ENCODE measurements around the gene LYPD4. TPM values are rescaled to one million over a fixed set of nuclear protein-coding genes. Genes with fewer than 3 reads are reported as not detected.
"Not testable (repeated sequence)": the region's sequence is repeated elsewhere in the genome, so short reads cannot be mapped to it uniquely, and the experiment has no call there.

The LYPD4 gene
- total RNA-seq, 2 experiments from 2014 or later = not detected

DNA sequence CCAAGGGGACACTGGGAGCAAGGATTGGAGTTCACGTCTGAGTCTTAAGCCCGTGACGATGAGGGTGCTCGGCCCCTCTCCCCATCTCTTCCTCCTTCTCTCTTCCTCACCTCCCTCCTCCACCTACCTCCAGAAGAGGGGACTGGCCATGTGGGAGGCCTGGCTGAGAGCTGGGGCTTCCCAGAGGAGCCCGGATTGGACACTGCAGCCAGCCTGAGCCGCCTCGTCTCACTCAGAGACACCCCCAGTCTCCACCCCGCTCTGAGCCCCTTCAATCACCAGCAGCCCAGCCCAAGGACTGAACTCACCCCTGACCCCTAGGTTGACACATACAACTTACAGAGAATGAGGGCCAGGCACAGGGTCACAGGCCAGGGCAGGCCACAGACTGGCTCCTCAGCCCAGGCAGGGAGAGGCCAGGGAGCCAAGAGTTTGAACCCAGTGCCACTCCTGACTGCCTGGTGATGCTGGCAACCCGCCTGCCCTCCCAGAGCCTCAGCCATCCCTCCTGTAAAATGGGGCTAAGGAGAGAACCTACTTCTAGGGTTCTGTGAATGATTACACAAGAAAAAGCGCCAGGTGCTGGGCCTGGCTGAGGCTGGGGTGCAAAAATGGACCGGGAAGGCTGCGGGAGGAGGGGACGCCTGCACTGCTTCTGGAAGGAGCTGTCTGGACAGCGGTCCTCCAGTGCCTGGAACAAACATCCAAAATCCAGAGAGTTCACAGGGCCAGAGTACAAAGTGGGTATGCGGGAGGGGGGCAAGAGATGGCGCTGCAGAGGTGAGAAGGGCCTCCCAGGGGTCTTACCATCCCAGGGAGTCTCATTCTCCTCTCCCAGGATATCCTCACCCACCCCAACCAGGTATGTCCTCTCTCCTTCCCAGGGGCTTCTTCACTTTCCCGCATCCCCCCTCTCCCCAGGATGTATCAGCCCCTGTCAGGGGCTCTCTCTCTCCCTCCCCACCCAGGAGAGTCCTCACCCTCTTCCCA, 33.7 kb upstream of the LYPD4 start:
- CTCF ChIA-PET (ENCODE audit: unreplicated experiment) = interaction anchor here (0.6 to 0.9 kb wide), 2 partner anchors 67 to 1101 kb away, joined by 3 read pairs; no protein-coding TSS in a partner anchor
- intact Hi-C loops (cut with micrococcal nuclease; ENCODE audit: unreplicated experiment) = loop anchor here (1.0 to 2.0 kb wide), 2 partner anchors 8 to 67 kb away; no protein-coding TSS in a partner anchor
- no peak overlapping the region for H2AFZ ChIP-seq (ENCODE audit: low read length)
- no peaks in the 10 kb centered on the region for H3K9me2 ChIP-seq (ENCODE audit: insufficient read depth, low read length)
- H3K4me1 ChIP-seq (ENCODE audit: insufficient read depth, low read length, poor library complexity, severe bottlenecking) = peaks cover 69% of the 10 kb centered on the region
- DNase-seq (ENCODE audit: low spot score) = no peak
- peak overlapping the region; percentile 93 for H3K4me3 ChIP-seq (ENCODE audit: low read depth, low read length, poor library complexity, severe bottlenecking)
- peaks cover 51% of the 10 kb centered on the region for H3K36me3 ChIP-seq (ENCODE audit: insufficient read depth, low read length)
- H3K79me2 ChIP-seq (ENCODE audit: insufficient read depth, low read depth, low read length) = peaks cover 32% of the 10 kb centered on the region
- POLR2A ChIA-PET = interaction anchor here (1.8 to 2.1 kb wide), 2 partner anchors 8 to 67 kb away, joined by 6 to 18 read pairs; no protein-coding TSS in a partner anchor
- H3K9me3 ChIP-seq (ENCODE audit: low read length) = no peaks in the 10 kb centered on the region
- H3K27ac ChIP-seq (ENCODE audit: low read depth, low read length, poor library complexity, severe bottlenecking) = peak overlapping the region; percentile 100
- TF ChIP-seq EZH2phosphoT487 (IDR thresholded peaks at IDR 0.05; ENCODE audit: borderline replicate concordance, low read depth, low read length) = no peak
- TF ChIP-seq, protein P1, sequence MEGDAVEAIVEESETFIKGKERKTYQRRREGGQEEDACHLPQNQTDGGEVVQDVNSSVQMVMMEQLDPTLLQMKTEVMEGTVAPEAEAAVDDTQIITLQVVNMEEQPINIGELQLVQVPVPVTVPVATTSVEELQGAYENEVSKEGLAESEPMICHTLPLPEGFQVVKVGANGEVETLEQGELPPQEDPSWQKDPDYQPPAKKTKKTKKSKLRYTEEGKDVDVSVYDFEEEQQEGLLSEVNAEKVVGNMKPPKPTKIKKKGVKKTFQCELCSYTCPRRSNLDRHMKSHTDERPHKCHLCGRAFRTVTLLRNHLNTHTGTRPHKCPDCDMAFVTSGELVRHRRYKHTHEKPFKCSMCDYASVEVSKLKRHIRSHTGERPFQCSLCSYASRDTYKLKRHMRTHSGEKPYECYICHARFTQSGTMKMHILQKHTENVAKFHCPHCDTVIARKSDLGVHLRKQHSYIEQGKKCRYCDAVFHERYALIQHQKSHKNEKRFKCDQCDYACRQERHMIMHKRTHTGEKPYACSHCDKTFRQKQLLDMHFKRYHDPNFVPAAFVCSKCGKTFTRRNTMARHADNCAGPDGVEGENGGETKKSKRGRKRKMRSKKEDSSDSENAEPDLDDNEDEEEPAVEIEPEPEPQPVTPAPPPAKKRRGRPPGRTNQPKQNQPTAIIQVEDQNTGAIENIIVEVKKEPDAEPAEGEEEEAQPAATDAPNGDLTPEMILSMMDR (conservative IDR thresholded peaks at IDR 0.05; ENCODE audit: low read length) = peak; percentile 63
- no peaks in the 10 kb centered on the region for H4K20me1 ChIP-seq (ENCODE audit: insufficient read depth, low read length)
- peak overlapping the region; percentile 99 for H3K4me2 ChIP-seq (ENCODE audit: low read length)
- no TSS peak for BruUV-seq (replicated peaks)

DNA sequence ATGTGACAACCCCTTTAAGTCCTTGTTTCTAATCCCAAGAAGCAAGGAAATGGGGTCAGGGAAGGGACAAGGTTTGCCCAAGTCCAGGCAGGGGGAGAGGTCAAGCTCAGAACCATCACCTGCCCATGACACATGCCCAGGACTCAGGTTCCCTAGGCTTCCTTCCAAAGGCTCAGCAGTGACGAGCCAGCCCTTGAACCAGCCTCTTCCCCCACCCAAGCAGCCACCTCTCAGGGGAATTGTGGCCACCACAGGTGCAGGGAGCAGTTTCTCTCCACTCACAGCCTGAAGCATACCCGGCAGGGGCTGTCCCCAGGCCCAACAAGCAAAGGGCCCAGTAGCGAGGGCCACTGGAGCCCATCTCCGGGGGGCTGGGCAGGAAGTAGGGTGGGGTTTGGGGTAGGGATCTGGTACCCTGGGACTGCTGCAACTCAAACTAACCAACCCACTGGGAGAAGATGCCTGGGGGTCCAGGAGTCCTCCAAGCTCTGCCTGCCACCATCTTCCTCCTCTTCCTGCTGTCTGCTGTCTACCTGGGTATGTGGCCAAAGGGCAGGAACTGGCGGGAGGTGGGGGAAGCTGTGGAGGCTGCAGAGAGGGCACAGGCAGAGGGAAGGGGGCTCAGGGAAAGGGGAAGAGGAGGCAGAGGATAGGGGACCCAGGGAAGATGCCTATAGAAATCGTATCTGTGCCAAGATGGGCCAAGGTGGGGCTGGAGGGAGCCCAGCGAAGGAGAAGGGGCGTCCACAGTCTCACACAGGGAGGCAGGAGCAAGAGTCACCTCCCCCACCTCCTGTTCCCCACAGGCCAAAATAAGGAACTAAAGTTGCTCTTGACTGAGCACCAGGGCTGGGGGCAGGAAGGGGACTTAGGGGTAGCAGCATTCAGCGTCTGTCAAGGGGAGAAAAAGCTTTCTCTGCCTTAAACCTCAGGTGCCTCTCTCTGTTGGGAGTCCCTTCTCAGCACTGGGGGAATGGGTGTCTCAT, 32.7 kb upstream of the LYPD4 start, which contains the start of gene CD79A:
CD79A (plus strand) TSS at position 433 of the 986 bp plus-strand sequence; CDS start at position 459, 26 bp downstream.
- Histone ChIP-seq H3K27ac (ENCODE audit: low read depth, low read length, poor library complexity, severe bottlenecking) (peak within 1 kb of the TSS; percentile 100), H2AFZ (ENCODE audit: low read length) (no peak within 1 kb of the TSS), H3K4me1 (ENCODE audit: insufficient read depth, low read length, poor library complexity, severe bottlenecking) (peaks cover 74% of the 10 kb centered on the region), H3K4me2 (ENCODE audit: low read length) (peak within 1 kb of the TSS; percentile 99), H3K79me2 (ENCODE audit: insufficient read depth, low read depth, low read length) (peaks cover 32% of the 10 kb centered on the region), H3K9me3 (ENCODE audit: low read length) (no peaks in the 10 kb centered on the region), H3K36me3 (ENCODE audit: insufficient read depth, low read length) (peaks cover 59% of the 10 kb centered on the region), H3K4me3 (ENCODE audit: low read depth, low read length, poor library complexity, severe bottlenecking) (peak within 1 kb of the TSS; percentile 93), H4K20me1 (ENCODE audit: insufficient read depth, low read length) (0 out of 2 replicates have a peak, but pooled peaks cover 4% of the 10 kb centered on the region), H3K9me2 (ENCODE audit: insufficient read depth, low read length) (no peaks in the 10 kb centered on the region)
- intact Hi-C loops (cut with micrococcal nuclease; ENCODE audit: unreplicated experiment) = loop anchor here (1.0 to 2.0 kb wide), 2 partner anchors 9 to 68 kb away; no protein-coding TSS in a partner anchor
- TF ChIP-seq EZH2phosphoT487 (IDR thresholded peaks at IDR 0.05; ENCODE audit: borderline replicate concordance, low read depth, low read length) = no peak
- BruUV-seq (replicated peaks) = TSS peak; percentile 4
- ChIA-PET POLR2A (interaction anchor here (0.6 to 2.1 kb wide), 9 partner anchors 9 to 1690 kb away, joined by 3 to 18 read pairs (median 4); no protein-coding TSS in a partner anchor), CTCF (ENCODE audit: unreplicated experiment) (interaction anchor here (0.6 to 0.9 kb wide), 2 partner anchors 68 to 1100 kb away, joined by 3 read pairs; no protein-coding TSS in a partner anchor)
- peak; percentile 99 for DNase-seq (ENCODE audit: low spot score)

DNA sequence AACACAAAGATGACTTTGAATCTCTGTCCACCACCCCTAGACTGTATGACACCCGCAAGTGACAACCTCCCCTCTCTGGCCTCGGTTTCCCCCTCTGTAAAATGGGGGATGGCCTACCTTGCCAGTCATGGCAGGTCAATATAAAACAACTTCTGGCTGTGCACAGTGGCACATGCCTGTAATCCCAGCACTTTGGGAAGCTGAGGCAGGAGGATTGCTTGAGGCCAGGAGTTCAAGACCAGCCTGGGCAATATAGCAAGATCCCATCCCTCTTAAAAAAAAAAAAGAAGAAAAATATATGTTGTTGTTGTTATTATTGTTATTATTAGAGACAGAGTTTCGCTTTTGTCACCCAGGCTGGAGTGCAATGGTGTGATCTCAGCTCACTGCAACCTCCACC, 31.5 kb upstream of the LYPD4 start:
- H3K9me3 ChIP-seq (ENCODE audit: low read length); BruUV-seq (replicated peaks); H2AFZ ChIP-seq (ENCODE audit: low read length); H4K20me1 ChIP-seq (ENCODE audit: insufficient read depth, low read length); CTCF ChIA-PET (ENCODE audit: unreplicated experiment); DNase-seq (ENCODE audit: low spot score); H3K9me2 ChIP-seq (ENCODE audit: insufficient read depth, low read length): not testable (repeated sequence)
- H3K27ac ChIP-seq (ENCODE audit: low read depth, low read length, poor library complexity, severe bottlenecking) = peak overlapping the region; percentile 100
- H3K4me3 ChIP-seq (ENCODE audit: low read depth, low read length, poor library complexity, severe bottlenecking) = peak overlapping the region; percentile 93
- peaks cover 32% of the 10 kb centered on the region for H3K79me2 ChIP-seq (ENCODE audit: insufficient read depth, low read depth, low read length)
- intact Hi-C loops (cut with micrococcal nuclease; ENCODE audit: unreplicated experiment) = loop anchor here (2.0 kb wide), 1 partner anchor 69 kb away; no protein-coding TSS in a partner anchor
- H3K4me1 ChIP-seq (ENCODE audit: insufficient read depth, low read length, poor library complexity, severe bottlenecking) = peaks cover 76% of the 10 kb centered on the region
- peak overlapping the region; percentile 99 for H3K4me2 ChIP-seq (ENCODE audit: low read length)
- POLR2A ChIA-PET = interaction anchor here (0.7 to 2.1 kb wide), 8 partner anchors 10 to 73 kb away, joined by 3 to 18 read pairs (median 5); no protein-coding TSS in a partner anchor
- H3K36me3 ChIP-seq (ENCODE audit: insufficient read depth, low read length) = peaks cover 61% of the 10 kb centered on the region

All from OCI-LY7 (cell line).